NT2/D1 (cell line): ENCODE data around the gene XIRP2.

ENCODE experiments used
- SUZ12 ChIP-seq: IDR thresholded peaks from 2 replicates; pipeline ENCODE4 v1.6.1; 2011; ENCODE audit not compliant: insufficient read length, insufficient read depth; ENCODE audit errors: extremely low read depth
- YY1 ChIP-seq: IDR thresholded peaks from 2 replicates; pipeline ENCODE4 v1.6.1; 2011; ENCODE audit not compliant: insufficient read length, insufficient read depth

DNA sequence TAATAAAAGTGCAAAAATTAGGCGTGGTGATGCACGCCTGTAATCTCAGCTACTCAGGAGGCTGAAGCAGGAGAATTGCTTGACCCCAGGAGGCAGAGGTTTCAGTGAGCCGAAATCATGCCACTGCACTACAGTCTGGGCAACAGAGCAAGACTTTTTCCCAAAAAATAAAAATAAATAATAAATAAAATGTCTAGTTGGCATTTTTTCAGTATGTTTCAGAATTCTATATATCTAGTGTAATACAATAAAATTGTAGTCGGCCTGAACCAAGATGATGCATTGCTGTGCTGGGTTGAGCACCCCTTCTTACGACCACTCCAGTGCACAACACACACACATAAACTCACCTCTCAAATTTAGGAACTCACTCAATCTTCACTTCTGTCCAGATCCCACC, 108.2 kb downstream of the XIRP2 start:
- TF ChIP-seq SUZ12 (no peak), YY1 (no peak)
